Chondrocyte (in vitro differentiated cells): ENCODE data around the gene RABGAP1. TPM values are rescaled to one million over a fixed set of nuclear protein-coding genes. Genes with fewer than 3 reads are reported as not detected.

Experiments used
- DNase-seq: peaks from one replicate; pipeline ENCODE4 v3.0.0; 2021; ENCODE audit warnings: mixed read lengths, low spot score
- H3K27ac Mint-ChIP-seq: one replicate; pipeline ENCODE4 v1.8.0; 2021; ENCODE audit warnings: mild to moderate bottlenecking, moderate library complexity, mixed read lengths; ENCODE audit not compliant: unreplicated experiment
- H3K27me3 Mint-ChIP-seq: 2 replicates; pipeline ENCODE4 v1.8.0; 2021; ENCODE audit warnings: low read depth, mixed read lengths
- H3K36me3 Mint-ChIP-seq: 2 replicates; pipeline ENCODE4 v1.8.0; 2021; ENCODE audit warnings: low read depth, mixed read lengths
- H3K4me1 Mint-ChIP-seq: 2 replicates; pipeline ENCODE4 v1.8.0; 2021; ENCODE audit warnings: low read depth, mild to moderate bottlenecking, mixed read lengths
- H3K4me3 Mint-ChIP-seq: one replicate; pipeline ENCODE4 v1.8.0; 2021; ENCODE audit warnings: mild to moderate bottlenecking, moderate library complexity, mixed read lengths; ENCODE audit not compliant: unreplicated experiment
- H3K9me3 Mint-ChIP-seq: 2 replicates; pipeline ENCODE4 v1.8.0; 2021; ENCODE audit warnings: low read depth, mixed read lengths
- CTCF ChIP-seq: fragments of 200-600 bp; sonication (generic); IDR thresholded peaks from 2 replicates; pipeline ENCODE4 v1.5.0; 2021; ENCODE audit warnings: antibody characterized with exemption, mild to moderate bottlenecking, moderate library complexity
- total RNA-seq: library from RNA; stranded (reverse); gene quantifications from 3 replicates; pipeline ENCODE4 v1.2.1, GENCODE V29; 2021

Gene RABGAP1
- total RNA-seq, 1 donor from 2014 or later: 91.8 TPM

GRCh38 chr9:123112015-123112975, 171.5 kb downstream of the RABGAP1 start:
- no peaks in the 10 kb centered on the region for H3K27me3 Mint-ChIP-seq
- no peak for DNase-seq
- H3K27ac Mint-ChIP-seq: peak overlapping the region; percentile 74
- no peak overlapping the region for H3K4me3 Mint-ChIP-seq
- H3K4me1 Mint-ChIP-seq: peaks cover 13% of the 10 kb centered on the region
- TF ChIP-seq CTCF: no peak
- H3K9me3 Mint-ChIP-seq: no peaks in the 10 kb centered on the region
- H3K36me3 Mint-ChIP-seq: peaks cover 11% of the 10 kb centered on the region

- Mint-ChIP-seq H3K36me3 (peaks cover 5% of the 10 kb centered on the region), H3K27ac (no peak overlapping the region), H3K27me3 (no peaks in the 10 kb centered on the region), H3K4me1 (peaks cover 19% of the 10 kb centered on the region), H3K4me3 (no peak overlapping the region), H3K9me3 (no peaks in the 10 kb centered on the region)
- no peak for DNase-seq
- no peak for TF ChIP-seq CTCF
Observed at GRCh38 chr9:123113185-123113584, 172.4 kb downstream of the RABGAP1 start.

GRCh38 chr9:123115146-123115913, 174.5 kb downstream of the RABGAP1 start:
- Mint-ChIP-seq H3K27me3 (no peaks in the 10 kb centered on the region), H3K36me3 (peaks cover 1% of the 10 kb centered on the region), H3K9me3 (no peaks in the 10 kb centered on the region), H3K27ac (no peak overlapping the region), H3K4me3 (no peak overlapping the region), H3K4me1 (peaks cover 35% of the 10 kb centered on the region)
- no peak for TF ChIP-seq CTCF
- no peak for DNase-seq

GRCh38 chr9:123116036-123116435, 175.2 kb downstream of the RABGAP1 start:
- no peaks in the 10 kb centered on the region for H3K9me3 Mint-ChIP-seq
- no peak for DNase-seq
- H3K27ac Mint-ChIP-seq: no peak overlapping the region
- H3K4me1 Mint-ChIP-seq: peaks cover 35% of the 10 kb centered on the region
- H3K4me3 Mint-ChIP-seq: no peak overlapping the region
- TF ChIP-seq CTCF: no peak
- H3K36me3 Mint-ChIP-seq: peaks cover 1% of the 10 kb centered on the region
- H3K27me3 Mint-ChIP-seq: no peaks in the 10 kb centered on the region

- Mint-ChIP-seq H3K4me1 (peaks cover 45% of the 10 kb centered on the region), H3K27me3 (no peaks in the 10 kb centered on the region), H3K4me3 (no peak overlapping the region), H3K27ac (peak overlapping the region; percentile 57), H3K36me3 (peaks cover 3% of the 10 kb centered on the region), H3K9me3 (no peaks in the 10 kb centered on the region)
- no peak for DNase-seq
- no peak for TF ChIP-seq CTCF
Observed at GRCh38 chr9:123119566-123119965, 178.7 kb downstream of the RABGAP1 start.
